Measurements from ENCODE around the gene STXBP5.

DNA sequence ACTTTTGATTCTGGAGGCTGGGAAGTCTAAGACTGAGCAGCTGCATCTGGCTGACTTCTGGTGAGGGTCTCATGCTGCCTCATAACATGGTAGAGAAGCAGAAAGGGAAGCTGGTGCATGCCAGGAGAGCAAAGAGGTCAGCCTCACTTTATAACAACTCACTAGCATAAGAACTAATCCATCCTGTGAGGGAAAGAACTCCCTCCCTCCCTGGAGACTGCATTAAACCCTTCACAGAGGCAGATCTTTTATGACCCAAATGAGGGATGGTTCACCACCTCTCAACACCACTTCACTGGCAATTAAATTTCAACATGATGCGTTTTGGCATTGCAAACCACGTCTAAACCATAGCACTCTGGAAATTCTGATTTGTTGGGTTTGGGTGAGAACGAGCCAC lies 33.9 kb downstream of the STXBP5 start:
- TF ChIP-seq GATA2 (IDR thresholded peaks at IDR 0.05; ENCODE audit: low read depth, low read length) (no peak), GATA3 (IDR thresholded peaks at IDR 0.05; ENCODE audit: low read depth, low read length) (no peak)
